Stimulated activated naive CD8-positive, alpha-beta T cell treated with anti-CD3 and anti-CD28 coated beads, Interleukin-15, Interleukin-2, amounts not matched to agents 100 U/mL and 50 U/mL, for 24 hours (primary cell): Measurements from ENCODE around the gene NKAPD1.
A peak's percentile ranks its signal among the peaks of the same experiment; 100 is the strongest.
"Not testable (repeated sequence)": the region's sequence is repeated elsewhere in the genome, so short reads cannot be mapped to it uniquely, and the experiment has no call there.

Source experiments
- ATAC-seq: fragments of 150-1000 bp; cut with Tn5 transposase; one replicate; pipeline ENCODE4 v1.10.0; 2021
- DNase-seq: peaks from one replicate; pipeline ENCODE4 v3.0.0; 2021

NKAPD1 gene, protein sequence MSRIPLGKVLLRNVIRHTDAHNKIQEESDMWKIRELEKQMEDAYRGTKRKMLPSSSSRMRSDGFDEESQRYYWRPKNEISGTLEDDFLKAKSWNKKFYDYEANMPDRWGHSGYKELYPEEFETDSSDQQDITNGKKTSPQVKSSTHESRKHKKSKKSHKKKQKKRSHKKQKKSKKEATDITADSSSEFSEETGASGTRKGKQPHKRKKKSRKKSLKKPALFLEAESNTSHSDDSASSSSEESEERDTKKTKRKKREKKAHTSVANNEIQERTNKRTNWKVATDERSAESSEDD

DNA sequence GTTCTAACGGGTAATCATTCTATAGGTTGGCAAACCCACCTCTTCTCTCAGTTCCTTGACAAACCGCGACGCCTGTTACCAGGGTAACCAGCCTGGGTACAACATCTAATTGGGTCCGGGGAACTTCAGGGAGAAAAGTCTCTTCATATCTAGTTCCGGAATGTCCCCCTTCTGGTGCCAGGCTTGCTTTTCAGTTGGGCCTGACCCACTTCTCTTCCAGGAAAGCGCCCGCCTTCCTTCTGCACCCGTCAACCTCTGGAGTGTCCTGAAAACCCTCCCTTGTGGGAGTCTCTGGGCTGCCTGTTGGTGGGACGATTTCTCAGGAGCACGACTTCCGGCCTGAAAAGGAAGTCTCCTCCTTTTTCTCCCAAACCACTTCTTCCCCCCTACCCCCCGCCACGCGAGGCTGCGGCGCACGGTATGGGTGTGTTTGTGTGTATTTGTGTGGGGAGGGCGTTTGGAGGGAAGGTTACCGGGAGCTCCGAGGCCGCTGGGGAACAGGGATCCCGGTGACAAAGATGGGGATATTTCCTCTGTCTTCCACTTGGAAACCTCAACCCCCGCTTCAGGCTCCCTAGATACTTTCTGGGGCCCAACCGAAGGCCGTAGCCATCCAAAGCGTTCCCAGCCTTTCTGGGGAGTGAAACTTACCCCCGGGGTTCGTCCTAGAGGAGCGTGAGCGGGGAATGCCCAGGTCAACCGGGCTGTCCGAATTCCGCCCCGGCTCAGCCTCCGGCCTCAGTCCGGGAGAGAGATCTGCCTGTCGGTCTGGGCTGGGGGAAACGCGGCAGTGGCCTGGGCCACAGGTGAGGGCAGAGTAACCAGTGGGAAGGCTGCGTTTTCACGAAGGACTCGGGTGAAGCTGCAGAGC is at the start of gene NKAPD1, which contains the start of gene PIH1D2:
Gene NKAPD1 (plus strand): TSS at position 359 of the 871 bp plus-strand sequence. CDS start 1,276 bp downstream, outside the sequence.
Gene PIH1D2 (minus strand): TSS at position 77 of the 871 bp plus-strand sequence. CDS start 843 bp downstream, outside the sequence.
- DNase-seq (peak; percentile 81), ATAC-seq (peak; percentile 91)

DNA sequence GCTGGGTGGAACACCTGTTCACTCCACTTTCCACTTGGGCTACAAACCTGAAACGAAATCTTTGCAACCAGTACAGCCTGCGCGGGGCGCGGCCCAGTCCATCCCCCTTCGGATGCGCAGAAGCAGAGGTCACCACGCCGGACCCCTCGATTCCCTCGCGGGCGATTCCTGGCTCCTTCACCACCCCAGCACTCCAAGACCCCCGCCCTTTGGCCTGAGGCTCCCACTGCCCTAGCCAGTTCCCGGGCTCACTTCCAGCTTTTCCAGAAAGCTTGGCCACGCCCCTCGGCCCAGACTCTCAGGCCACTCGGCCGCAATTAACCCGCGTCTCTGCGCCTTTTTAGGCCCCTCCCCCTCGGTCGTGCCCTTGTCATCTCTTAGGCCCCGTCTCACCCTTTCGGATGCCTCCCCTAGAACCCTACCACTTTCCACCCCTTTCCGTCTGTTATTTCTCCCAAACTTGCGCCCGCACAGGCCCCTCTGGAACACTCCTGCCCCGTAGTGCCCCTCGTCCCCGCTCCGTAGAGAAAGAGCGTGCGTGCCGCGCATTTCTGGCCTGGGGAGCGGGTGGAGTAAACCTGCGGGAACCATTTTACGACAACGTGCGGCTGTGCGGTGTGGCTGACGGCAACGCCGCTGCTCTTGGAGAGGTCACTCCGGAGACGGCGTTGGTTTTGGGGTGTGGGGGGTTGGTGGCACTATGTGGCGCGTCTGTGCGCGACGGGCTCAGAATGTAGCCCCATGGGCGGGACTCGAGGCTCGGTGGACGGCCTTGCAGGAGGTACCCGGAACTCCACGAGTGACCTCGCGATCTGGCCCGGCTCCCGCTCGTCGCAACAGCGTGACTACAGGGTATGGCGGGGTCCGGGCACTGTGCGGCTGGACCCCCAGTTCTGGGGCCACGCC is 49.1 kb upstream of the NKAPD1 start, which contains the start of gene DLAT:
Gene DLAT (plus strand): TSS at position 636 of the 906 bp plus-strand sequence. CDS start 65 bp downstream, at position 701.
- ATAC-seq: peak; percentile 90
- DNase-seq: peak; percentile 87

GRCh38 chr11:112025707-112026106 is 48.4 kb upstream of the NKAPD1 start:
- no peak for DNase-seq
- ATAC-seq: no peak

DNA sequence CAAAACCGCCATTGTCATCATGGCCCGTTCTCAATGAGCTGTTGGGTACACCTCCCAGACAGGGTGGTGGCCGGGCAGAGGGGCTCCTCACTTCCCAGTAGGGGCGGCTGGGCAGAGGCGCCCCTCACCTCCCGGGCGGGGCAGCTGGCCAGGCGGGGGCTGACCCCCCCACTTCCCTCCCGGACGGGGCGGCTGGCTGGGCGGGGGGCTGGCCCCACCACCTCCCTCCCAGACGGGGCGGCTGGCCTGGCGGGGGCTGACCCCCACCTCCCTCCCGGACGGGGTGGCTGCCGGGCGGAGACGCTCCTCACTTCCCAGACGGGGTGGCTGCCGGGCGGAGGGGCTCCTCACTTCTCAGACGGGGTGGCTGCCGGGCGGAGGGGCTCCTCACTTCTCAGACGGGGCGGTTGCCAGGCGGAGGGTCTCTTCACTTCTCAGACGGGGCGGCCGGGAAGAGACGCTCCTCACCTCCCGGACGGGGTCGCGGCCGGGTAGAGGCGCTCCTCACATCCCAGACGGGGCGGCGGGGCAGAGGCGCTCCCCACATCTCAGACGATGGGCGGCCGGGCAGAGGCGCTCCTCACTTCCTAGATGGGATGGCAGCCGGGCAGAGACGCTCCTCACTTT is 47.2 kb upstream of the NKAPD1 start:
- ATAC-seq, DNase-seq: not testable (repeated sequence)

- no peak for ATAC-seq
- DNase-seq: no peak
Measured at GRCh38 chr11:112029460-112029859, 44.6 kb upstream of the NKAPD1 start.

GRCh38 chr11:112033902-112034301 is 40.2 kb upstream of the NKAPD1 start:
- ATAC-seq (no peak), DNase-seq (no peak)

GRCh38 chr11:112037527-112037926 is 36.6 kb upstream of the NKAPD1 start:
- DNase-seq (no peak), ATAC-seq (no peak)

DNA sequence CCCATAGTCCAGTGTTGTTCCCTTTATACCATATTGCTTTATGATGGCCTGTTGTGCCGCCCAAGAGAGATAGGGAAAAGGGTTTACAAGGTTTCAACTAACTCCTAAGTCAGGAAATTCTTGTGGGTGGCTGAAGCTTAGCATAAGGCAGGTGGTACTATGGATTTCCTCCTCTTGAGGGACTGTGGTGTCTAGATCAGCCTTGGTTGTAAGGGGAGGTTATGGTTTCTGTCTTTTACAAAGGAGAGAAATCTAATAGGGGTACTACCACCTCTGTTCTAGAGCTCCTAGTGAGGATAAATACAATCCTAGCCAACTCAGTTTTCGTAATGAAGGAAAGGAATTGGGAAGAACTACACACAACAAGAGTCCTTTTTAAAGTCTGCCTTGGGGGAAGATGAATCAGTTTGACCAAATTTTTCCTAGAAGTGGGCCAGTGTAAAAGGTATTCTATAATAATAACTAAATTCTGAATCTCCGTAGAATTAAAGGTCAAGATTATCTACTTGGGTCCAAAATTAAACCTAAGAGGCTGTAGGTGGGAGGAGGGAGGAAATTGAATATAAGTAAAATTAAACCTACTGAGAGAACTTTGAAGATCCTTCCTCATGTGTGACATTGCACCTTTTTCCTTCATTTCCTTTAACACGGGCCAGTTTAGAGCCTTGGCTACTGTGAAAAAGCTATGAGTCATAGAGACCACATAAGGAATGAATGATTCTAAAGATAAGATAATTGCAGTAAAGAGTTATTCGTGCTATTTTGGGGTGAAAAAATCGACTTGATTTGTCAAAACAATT is 31.7 kb upstream of the NKAPD1 start:
- ATAC-seq (peak; percentile 36), DNase-seq (no peak)

GRCh38 chr11:112042961-112043304 is 31.2 kb upstream of the NKAPD1 start:
- no peak for ATAC-seq
- DNase-seq: no peak

- ATAC-seq: no peak
- DNase-seq: no peak
Measured at GRCh38 chr11:112044961-112045360, 29.1 kb upstream of the NKAPD1 start.

DNA sequence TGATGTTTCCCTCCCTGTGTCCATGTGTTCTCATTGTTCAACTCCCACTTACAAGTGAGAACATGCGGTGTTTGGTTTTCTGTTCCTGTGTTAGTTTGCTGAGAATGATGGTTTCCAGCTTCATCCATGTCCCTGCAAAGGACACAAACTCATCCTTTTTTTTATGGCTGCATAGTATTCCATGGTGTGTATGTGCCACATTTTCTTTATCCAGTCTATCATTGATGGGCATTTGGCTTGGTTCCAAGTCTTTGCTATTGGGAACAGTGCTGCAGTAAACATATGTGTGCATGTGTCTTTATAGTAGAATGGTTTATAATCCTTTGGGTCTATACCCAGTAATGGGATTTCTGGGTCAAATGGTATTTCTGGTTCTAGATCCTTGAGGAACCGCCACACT is 27.5 kb upstream of the NKAPD1 start:
- ATAC-seq, DNase-seq: not testable (repeated sequence)

GRCh38 chr11:112048256-112048655 is 25.8 kb upstream of the NKAPD1 start:
- DNase-seq, ATAC-seq: not testable (repeated sequence)

- DNase-seq (no peak), ATAC-seq (no peak)
Measured at GRCh38 chr11:112049777-112050176, 24.3 kb upstream of the NKAPD1 start.

DNA sequence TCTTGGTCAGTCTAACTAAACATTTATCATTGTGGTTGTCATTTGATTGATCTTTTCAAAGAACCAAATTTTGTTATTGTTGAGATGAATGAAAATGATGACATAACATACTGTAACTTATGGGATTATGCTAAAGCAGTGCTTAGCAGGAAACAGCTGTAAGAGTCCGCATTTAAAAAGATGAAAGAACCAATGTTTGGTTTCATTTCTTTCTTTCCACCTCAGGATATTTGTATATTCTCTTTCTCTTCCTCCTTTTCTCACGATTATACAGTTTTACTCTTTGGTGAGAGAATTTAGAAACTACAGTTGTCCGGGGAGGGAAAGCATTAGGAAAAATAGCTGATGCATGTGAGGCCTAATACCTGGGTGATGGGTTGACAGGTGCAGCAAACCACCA is 23.4 kb upstream of the NKAPD1 start:
- DNase-seq (no peak), ATAC-seq (no peak)

- no peak for DNase-seq
- ATAC-seq: no peak
Measured at GRCh38 chr11:112051768-112052167, 22.3 kb upstream of the NKAPD1 start.

DNA sequence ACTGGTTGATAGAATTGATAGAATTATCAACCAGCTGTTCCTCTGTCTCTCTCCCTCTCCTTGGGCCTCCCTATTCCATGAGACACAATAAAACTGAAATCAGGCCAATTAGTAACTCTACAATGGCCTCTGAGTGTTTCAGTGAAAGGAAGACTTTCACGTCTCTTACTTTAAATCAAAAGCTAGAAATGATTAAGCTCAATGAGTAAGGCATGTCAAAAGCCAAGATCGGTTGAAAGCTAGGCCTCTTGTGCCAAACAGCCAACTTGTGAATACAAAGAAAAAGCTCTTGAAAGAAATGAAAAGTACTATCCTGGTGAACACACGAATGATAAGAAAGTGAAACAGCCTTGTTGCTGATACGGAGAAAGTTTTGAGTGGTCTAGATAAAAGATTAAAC is 16.9 kb upstream of the NKAPD1 start:
- ATAC-seq: peak; percentile 57
- DNase-seq: no peak

- DNase-seq (no peak), ATAC-seq (no peak)
Measured at GRCh38 chr11:112058103-112058502, 16.0 kb upstream of the NKAPD1 start.

DNA sequence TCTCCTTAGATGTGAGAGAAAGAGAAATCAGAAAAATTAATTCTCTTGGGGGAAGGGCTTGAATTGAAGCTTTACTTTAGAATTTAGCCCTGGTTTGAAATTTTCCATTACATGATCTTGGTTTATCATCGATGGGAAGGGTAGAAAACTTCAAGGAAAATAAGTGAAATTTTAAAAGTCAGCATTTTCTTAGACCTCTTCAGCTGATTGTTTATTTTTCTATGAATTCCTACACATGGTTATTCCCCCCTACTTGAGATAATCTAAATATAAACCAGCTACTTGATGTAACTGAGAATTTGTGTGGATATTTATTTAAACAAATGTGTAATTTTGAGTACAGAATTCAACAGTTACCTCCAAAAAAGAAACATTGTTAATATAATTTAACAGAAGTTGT is 11.2 kb upstream of the NKAPD1 start:
- ATAC-seq: no peak

DNA sequence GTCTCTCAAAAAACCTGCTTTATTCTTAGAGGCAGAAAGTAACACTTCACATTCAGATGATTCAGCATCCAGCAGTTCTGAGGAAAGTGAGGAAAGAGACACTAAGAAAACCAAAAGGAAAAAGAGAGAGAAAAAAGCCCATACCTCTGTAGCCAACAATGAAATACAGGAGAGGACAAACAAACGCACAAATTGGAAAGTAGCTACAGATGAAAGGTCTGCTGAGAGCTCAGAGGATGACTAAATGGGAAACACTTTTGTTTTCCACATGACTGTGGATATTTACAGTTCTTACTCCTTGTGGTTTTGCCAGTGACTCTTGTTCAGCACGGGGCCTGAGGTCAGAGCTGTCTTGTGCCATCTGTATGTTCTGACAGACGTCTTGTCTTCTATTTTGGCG is 8.6 kb downstream of the NKAPD1 start:
- peak; percentile 42 for ATAC-seq
- peak; percentile 12 for DNase-seq

More for the DNA sequence above, 11.2 kb upstream of the NKAPD1 start:
- DNase-seq: no peak

DNA sequence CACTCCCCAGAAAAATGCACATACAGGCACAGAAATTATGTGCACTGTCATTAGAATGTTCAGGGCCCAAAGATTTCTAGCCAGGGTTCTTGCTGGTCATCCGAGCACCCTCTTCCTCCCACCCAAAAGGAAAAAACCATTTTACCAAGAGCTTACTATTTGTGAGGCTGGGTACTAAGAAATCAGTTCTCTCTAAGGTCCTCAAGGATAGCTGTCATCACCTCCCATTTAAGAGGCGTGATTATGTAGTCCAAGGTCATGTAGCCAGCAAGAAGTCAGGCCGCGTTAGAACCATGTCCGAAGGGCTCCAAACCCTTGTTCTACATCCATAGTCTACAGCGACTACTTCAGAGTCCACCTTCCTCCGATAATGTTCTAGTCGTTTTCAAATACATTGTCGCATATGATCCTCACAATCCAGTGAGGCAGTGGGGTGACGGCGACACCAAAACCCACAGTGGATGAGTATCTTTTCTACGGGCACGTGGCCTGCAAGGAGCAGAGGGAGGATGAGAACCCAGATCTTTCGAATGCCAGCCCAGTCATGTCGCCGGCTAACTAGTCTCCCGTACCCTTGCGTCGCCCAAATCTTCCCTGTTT is 11.8 kb downstream of the NKAPD1 start:
- ATAC-seq (peak; percentile 54), DNase-seq (peak; percentile 37)
